ENCODE results near the gene LRBA.

GRCh38 chr4:151013491-151013890 is 1.6 kb downstream of the LRBA start:
- TF ChIP-seq EZH2phosphoT487 (IDR thresholded peaks at IDR 0.05; ENCODE audit: borderline replicate concordance, low read depth) (no peak), JUND (IDR thresholded peaks at IDR 0.05) (no peak), RFX5 (IDR thresholded peaks at IDR 0.05; ENCODE audit: low read length) (no peak)

All from SK-N-SH (cell line).